GM06990 (cell line): ENCODE results near the gene CD6.

Source experiments
- DNase-seq: peaks from one replicate; pipeline ENCODE4 v3.0.0-alpha.2; 2011; ENCODE audit not compliant: insufficient read length; ENCODE audit errors: extremely low read depth
- H3K27me3 ChIP-seq: replicated peaks from 2 replicates; pipeline ENCODE4 v1.6.0; 2011; ENCODE audit warnings: low read length; ENCODE audit not compliant: control insufficient read depth, insufficient read depth
- H3K36me3 ChIP-seq: 2 replicates; pipeline ENCODE4 v1.5.1; 2011; ENCODE audit warnings: low read length; ENCODE audit not compliant: control insufficient read depth, insufficient read depth
- H3K4me3 ChIP-seq: replicated peaks from 2 replicates; pipeline ENCODE4 v1.5.1; 2011; ENCODE audit warnings: low read depth, mild to moderate bottlenecking, control low read depth, low read length
- TF ChIP-seq, protein P1 (sequence below): IDR thresholded peaks from 2 replicates; pipeline ENCODE4 v1.5.1; 2011; ENCODE audit warnings: low read length, control low read depth, mild to moderate bottlenecking, inconsistent platforms; ENCODE audit not compliant: insufficient read depth, poor library complexity, severe bottlenecking

CD6 gene

DNA sequence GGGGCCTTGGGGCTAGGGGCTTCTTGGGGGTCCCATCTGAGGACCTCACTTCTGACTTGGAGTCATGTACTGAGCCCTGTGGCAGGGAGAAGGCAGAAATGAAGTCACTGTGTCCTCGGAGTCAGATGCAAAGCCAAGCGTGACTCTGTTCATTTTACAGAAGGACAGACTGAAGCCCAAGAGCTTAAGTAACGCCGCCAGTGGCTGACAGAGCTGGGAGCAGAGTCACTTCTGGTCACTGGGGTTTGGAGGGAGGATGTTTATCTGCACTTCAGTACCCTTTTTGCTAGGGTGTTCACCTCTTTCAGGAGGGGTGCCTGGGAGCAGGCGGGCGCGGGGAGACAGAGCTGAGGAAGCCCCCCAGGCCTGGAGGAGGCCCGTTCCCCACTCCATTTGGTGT lies 10.7 kb downstream of the CD6 start:
- no peak overlapping the region for H3K4me3 ChIP-seq
- H3K27me3 ChIP-seq = no peaks in the 10 kb centered on the region
- TF ChIP-seq, protein P1, sequence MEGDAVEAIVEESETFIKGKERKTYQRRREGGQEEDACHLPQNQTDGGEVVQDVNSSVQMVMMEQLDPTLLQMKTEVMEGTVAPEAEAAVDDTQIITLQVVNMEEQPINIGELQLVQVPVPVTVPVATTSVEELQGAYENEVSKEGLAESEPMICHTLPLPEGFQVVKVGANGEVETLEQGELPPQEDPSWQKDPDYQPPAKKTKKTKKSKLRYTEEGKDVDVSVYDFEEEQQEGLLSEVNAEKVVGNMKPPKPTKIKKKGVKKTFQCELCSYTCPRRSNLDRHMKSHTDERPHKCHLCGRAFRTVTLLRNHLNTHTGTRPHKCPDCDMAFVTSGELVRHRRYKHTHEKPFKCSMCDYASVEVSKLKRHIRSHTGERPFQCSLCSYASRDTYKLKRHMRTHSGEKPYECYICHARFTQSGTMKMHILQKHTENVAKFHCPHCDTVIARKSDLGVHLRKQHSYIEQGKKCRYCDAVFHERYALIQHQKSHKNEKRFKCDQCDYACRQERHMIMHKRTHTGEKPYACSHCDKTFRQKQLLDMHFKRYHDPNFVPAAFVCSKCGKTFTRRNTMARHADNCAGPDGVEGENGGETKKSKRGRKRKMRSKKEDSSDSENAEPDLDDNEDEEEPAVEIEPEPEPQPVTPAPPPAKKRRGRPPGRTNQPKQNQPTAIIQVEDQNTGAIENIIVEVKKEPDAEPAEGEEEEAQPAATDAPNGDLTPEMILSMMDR = no peak
- no peaks in the 10 kb centered on the region for H3K36me3 ChIP-seq
- DNase-seq = no peak

DNA sequence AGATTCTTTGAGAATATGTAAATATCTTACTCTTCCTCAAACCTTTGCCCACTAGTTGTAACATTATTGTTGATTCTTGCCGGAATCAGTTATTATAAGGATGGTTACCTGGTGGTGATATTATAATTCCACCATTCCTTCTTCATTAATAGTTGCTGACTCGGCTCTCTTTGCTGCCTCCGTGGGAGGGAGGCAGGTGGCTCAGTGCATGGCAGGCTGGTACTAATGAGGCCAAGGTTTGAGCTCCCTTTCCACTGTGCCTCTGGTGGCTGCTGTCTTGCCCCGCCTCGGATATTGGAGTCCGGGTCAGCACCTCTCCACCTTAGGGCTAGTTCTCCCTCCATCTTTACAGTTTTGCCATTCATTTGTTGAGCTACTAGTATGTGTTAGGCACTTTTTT lies 12.7 kb downstream of the CD6 start:
- Histone ChIP-seq H3K4me3 (no peak overlapping the region), H3K36me3 (no peaks in the 10 kb centered on the region), H3K27me3 (no peaks in the 10 kb centered on the region)
- TF ChIP-seq, protein P1 = no peak
- no peak for DNase-seq

DNA sequence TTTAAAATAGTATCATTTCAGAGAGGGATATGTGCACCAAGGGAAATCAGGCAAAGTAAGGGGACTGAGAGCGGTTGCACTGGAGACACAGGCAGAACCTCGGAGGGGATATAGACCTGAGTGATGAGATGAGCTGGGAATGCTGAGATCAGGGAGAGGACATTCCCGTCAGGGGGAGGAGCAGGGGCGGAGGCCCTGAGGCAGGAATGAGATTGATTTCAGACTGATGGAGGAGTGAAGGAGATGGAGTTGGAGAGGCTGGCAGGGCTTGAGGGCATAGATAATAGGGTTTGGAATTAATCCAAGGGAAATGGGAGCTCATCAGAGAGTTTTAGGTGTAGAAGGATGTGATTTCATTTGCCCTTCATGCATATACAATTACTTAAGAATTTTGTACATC lies 13.2 kb downstream of the CD6 start:
- Histone ChIP-seq H3K36me3 (no peaks in the 10 kb centered on the region), H3K4me3 (no peak overlapping the region), H3K27me3 (no peaks in the 10 kb centered on the region)
- no peak for DNase-seq
- TF ChIP-seq, protein P1 = no peak

DNA sequence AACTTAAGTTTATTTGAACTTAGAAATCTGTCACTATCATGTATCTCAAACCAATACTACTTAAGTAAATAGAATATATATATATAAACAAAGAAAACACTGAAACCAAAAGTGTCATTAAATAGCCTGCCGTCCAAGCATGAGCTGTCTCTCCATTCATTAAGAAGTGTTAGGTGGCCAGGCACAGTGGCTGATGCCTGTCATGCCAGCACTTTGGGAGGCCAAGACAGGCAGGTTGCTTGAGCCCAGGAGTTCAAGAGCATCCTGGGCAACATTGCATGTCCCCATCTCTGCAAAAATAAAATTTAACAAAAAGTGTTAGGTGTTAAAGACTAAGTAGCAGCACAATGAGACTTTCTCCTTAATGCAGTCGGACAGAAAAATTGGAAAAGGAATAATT lies 14.0 kb downstream of the CD6 start:
- H3K27me3 ChIP-seq = no peaks in the 10 kb centered on the region
- H3K36me3 ChIP-seq = no peaks in the 10 kb centered on the region
- no peak overlapping the region for H3K4me3 ChIP-seq
- TF ChIP-seq, protein P1 = no peak
- DNase-seq = no peak

DNA sequence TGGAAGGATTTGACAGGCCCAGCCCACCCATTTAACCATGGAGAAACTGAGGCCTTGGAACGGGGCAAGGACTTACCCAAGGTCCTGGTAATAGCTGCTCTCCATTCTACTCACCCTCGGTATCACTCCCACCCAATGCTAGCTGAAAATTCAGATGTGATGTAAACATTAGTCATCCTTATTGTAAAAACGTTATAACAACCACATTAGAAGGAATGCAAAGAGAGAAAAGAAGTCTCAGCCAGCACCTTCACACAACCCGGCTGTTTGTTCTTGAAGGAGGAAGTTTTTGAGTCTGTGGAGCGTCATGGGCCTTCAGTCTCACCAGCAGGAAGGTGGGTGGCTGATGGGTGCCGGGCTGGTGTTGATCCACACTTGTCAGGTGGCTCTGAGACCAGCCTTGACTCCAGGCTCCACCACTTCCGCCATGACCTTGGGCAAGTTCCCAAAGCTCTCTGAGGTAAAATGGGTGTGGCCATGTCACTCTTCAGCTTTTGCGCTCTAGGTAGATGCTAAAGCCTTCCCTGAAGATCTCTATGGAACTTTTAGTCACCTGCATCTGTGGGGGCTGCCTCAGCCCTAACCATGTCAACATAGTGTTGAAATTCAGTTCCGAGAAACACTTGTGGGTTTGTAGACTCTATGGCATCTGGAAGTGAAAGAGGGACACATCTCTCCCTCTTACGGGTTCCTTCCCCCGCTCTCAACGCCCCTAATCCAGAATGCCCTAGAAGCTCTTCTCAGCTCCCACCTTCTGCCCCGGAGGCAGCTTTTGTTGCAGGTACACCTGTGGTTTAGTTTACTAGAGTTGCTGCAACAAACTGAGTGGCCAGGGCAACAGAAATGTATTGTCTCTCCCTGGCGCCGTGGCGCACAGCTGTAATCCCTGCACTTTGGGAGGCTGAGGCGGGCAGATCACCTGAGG lies 14.8 kb downstream of the CD6 start:
- DNase-seq = no peak
- H3K27me3 ChIP-seq = no peaks in the 10 kb centered on the region
- TF ChIP-seq, protein P1 = no peak

More for the DNA sequence above, 14.8 kb downstream of the CD6 start:
- Histone ChIP-seq H3K36me3 (no peaks in the 10 kb centered on the region), H3K4me3 (no peak overlapping the region)
